Germinal center (tissue), 1 donor: Measurements from ENCODE around the gene SSC5D.

Source experiments
- DNase-seq: peaks from one replicate; pipeline ENCODE4 v3.0.0; 2012; ENCODE audit warnings: mixed read lengths, low spot score

Gene SSC5D

GRCh38 chr19:55554741-55555152 is 66.5 kb downstream of the SSC5D start:
- DNase-seq: no peak

- no peak for DNase-seq
Measured at GRCh38 chr19:55559684-55560083, 71.4 kb downstream of the SSC5D start.

DNA sequence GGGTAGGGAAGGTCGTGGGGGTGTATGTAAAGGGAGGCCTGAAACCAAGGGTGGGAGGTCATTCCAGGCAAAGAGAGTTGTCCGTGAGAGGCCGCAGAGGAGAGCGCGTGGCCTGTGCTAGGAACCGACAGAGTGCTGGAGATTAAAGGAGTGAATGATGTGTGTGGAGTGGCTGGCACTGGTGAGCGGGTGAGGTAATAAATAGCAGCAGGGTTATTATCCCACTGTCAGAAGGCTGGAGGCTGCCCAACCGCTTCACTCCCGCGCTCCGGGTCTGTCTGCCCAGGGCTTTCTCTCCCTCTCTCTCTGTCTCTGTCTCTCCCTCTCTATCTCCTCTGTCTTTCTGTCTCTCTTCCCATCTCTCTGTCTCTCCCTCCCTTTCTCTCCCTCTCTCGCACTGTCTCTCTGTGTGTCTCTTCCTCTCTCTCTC is 75.0 kb downstream of the SSC5D start:
- DNase-seq: no peak

- DNase-seq: no peak
Measured at GRCh38 chr19:55566823-55567222, 78.6 kb downstream of the SSC5D start.

GRCh38 chr19:55567708-55568328 is 79.6 kb downstream of the SSC5D start:
- DNase-seq: no peak
